GM19452 (cell line): ENCODE measurements around the gene HOXD3.

Experiments
- ATAC-seq: cut with Tn5 transposase; IDR thresholded peaks from one replicate; pipeline ENCODE4 v1.9.1; 2021; ENCODE audit not compliant: unreplicated experiment

Gene HOXD3

DNA sequence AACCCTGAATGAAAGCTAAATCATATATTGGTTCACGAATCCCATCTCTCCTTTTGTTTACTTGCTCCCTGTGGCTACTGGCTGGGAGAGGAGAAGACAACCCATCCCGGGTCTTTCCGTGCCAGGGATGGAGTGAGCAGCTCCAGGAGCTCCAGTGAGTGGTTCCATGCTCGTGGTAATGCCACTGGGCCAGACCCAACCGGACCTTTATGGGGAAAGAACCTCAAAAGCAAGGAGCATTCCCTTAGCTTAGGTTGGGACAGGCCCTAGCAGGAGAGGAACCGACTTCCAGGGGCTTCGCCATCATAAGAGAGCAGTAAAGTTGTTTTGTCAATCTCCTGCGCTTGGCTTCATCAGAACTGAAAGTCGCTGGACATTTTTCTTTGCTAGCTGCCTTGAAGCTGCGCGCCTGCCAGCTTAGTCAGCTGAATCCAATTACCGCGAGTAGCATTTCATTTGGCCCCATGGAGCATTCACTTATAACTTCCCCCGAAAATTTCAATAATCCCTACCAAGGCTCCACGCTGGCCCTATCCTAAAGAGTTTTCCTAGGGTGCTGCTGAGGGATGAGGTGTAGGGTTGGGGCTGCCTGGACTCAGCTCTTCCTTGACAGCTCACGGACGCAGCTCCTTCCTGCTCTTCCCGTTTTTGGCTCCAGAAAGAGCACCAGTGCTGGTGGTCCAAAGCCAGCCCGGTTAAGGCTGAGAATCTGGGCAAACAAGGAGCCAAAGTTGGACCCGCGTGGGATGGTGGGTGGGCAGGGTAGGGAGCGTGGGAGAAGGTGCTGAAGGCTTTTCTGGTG is 4.9 kb downstream of the HOXD3 start:
- no peak for ATAC-seq

DNA sequence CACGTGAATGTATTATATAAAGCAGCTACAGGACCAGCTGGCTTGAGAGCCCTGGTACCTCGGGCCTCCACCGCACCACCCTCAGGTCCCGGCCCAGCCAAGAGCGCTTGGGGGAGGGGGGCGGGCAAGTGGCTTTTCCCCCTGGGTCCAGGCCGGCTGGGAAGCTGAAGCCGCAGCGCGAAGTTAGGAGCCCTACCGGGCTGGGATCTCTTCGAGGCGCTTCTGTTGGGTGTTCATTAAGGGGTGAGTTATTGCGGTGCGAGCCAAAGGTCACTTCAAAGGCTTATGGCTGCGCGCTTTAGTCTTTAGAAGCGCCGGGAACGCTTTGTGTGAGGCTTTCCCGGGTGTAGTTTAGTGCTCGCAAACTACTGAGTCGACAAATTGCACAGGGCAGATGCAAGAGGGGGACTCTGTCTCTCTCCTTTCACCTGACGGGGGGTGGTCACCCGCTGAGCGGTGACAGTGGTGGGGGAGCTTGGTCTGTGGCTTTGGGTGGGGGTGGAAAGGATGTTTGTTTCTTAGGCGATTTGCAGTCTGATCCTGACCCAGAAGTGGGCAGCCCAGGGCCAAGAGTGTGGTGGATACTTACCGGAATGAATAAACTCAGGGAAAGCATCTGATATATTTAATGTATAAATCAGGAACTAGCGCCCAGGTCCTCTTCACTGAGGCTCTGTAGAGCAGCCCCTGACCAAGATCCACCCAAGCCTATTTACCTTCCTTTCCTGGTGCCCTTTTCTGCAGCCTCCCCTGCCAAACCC is 6.0 kb downstream of the HOXD3 start:
- no peak for ATAC-seq

DNA sequence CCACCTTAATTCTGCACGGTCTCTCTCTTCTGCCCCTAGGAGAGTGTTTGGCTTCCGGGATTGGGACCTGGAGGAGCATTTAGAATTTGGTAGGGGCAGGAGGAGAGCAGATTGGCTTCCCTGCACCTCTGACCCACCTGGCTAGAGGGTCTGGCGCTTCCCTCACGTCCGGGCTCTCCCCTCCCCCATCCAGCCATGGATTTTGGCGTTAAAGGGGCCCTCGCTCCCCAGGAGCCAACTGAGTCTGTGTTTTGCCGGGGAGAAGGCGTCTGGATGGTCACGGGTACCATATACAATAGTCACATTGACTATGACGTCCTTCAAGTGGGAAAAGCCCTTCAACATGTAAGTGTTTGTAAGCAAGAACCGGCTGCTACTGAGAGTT is 6.6 kb downstream of the HOXD3 start:
- no peak for ATAC-seq

DNA sequence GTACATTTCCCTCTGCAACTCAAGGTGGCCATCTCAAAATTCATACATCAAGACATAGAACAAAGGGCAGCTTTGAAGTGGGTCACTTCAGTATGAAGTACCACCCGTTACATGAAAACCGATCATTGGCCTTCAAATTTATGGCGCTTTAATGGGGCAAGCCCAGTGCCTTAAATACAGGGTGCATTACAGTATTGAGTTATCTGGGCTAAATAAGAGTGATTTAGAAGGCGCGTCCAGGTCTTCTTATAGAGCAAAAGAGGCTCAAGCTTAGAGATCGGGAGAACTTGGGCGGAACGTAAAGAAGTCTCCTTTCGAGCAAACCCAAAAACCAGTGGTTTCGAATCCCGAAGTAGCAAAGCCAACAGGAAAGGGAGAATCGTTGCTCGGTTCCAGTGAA is 7.1 kb downstream of the HOXD3 start:
- ATAC-seq: no peak

DNA sequence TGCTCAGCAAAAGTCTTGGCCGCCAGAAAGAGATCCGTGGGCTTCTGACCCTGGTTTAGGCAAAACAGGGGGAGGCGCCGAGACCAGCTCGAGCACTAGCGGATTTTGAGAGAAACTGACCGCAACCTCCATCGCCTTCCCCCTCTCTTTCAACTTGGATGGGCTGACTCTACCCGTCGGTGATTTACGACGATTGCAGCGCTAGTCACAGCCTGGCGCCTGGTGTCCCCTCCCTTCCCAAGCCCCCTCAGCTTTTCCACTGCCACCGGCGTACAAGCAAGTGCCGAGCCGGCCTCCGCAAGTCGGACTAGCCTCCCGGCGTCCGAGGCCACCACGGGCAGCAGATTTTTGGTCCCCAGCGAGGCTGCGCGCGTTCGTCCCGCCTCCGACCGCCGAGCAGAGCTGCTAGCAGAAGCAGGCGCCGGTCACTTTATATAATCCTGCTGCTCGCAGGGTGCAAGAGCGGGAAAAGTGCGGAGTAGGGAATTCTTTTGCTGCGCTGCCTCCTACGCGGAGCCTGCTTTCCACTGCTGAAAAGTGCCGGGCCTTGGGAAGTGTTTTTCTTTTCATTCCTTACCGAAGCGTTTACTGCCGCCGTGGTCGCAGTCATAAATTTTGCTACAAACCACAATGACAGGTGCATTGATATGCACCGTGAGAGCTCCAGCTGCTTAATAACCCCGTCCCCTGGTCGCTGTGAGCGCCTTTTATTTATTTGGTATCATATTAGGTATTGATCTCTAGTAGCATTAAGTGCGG is 7.7 kb downstream of the HOXD3 start:
- ATAC-seq: no peak

DNA sequence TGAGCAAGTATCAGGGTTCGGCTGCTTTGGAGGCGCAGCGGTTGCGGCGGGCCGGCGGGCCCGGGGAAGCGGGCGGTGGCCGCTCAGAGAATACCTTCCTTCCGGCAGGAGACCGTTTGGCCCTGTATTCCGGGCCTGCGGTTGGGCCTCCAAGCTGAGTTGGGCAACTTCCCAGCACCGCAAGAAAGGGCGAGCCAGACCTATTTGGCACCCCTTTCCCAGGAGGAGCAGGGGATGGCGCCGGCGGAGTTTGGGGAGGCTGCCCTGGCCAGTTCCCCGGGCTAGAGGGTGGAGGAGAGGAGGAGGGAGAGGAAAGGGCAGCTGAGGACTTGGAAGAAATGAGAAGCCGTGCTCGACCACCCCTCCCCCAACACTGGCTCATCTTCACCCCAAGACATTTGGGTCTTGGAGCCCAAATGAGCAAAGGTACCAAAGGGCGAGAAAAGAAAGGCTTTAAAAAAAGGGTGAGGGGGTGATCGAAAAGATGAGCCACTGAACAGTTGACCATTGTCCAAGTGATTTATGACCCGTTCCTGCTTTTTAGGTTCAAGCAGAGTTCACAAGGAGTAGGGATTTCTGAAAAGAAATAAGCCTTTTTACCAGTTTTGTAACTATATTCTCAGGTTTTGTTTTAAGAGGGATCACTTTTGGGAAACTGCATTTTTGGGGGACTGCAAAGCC is 8.4 kb downstream of the HOXD3 start:
- no peak for ATAC-seq

DNA sequence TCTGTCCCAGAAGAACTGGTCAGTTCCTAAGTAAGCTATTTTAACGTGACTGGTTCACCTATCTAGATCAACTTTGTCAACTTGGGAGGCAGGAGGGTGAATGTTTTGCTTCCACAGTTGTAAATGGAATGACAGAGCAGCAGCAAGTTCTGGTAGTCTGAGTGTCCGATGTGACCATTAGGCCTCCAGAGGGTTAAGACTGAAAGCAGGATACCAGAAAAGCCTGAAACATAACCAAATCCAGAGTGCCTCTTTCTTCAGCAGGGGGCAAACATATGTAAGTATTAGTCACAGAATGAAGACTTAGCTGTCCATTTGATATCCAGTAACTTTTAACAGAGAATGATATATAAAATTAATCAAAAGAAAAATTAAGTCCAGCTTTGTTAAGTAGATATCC is 9.2 kb downstream of the HOXD3 start:
- no peak for ATAC-seq

DNA sequence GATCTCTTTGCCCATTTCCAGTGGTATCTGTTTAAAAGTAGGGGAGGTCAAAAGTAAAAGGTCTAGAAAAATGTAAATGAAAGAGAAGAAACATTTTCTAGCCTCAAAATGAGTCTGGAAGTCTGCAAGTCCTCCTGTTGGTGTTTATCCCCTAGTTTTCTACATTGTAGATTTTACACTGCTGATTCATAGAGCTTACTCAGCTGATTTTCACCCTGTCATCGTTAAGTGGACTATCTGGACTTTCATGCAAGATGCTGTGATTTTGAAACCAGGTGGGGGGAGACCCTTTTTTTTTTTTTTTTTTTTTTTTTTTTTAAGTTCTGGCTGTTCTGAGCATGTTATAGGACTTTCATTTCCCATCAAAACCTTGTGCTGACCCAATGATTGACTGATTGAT is 10.3 kb downstream of the HOXD3 start:
- no peak for ATAC-seq

DNA sequence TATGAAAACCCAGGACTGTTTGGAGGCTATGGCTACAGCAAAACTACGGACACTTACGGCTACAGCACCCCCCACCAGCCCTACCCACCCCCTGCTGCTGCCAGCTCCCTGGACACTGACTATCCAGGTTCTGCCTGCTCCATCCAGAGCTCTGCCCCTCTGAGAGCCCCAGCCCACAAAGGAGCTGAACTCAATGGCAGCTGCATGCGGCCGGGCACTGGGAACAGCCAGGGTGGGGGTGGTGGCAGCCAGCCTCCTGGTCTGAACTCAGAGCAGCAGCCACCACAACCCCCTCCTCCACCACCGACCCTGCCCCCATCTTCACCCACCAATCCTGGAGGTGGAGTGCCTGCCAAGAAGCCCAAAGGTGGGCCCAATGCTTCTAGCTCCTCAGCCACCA is 12.1 kb downstream of the HOXD3 start:
- no peak for ATAC-seq

DNA sequence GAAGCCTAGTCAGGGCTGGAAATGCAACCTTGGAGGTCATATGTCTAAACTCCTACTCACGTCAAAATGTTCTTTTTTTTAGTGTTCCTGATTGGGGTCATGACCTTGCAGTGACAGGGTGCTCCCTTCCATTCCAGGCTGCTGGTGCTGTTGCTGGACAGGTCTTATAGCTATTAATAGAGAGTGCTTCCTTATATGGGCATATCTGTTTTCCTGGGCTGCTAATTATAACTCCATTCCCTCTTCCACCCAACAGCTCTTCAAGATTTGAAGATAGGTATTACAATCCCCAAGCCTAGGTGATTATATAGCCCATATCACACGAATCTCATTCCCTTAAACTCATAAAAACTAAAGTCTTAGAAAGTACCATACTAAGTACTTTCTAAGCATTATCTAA is 12.6 kb downstream of the HOXD3 start:
- ATAC-seq: no peak

DNA sequence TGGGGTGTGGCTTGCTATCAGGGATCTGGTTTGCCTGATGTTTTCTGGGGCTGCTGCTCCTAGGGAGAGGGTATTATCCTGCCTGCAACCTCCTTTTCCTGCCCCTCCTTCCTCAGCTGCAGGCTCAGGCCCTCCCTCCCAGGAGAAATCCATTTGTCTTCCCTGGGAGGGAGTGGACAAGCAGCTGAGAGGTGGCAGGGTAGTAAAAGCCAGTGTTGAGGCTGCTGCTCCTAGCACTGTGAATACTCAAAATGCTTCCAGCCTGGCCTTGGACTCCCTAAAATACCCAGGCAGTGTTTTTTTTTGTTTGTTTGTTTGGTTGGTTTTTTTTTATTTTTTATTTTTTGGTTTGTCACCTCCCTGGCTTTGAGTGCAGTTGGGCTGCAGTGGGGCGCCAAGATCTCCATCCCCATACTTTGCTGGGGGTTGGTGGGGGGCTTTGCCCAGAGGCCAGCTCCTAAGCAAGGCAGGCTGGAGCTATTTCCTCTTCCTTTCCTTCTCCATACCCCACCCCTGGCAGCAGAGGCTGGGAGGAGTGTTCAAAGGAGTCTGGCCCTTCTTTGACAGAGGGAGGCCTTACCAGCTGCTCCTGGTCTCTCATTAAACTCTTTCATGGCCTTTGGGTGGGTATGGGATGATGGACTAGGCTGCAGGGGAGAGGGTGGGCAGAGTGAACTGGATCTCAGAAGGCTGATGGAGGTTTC is 13.6 kb downstream of the HOXD3 start:
- no peak for ATAC-seq

DNA sequence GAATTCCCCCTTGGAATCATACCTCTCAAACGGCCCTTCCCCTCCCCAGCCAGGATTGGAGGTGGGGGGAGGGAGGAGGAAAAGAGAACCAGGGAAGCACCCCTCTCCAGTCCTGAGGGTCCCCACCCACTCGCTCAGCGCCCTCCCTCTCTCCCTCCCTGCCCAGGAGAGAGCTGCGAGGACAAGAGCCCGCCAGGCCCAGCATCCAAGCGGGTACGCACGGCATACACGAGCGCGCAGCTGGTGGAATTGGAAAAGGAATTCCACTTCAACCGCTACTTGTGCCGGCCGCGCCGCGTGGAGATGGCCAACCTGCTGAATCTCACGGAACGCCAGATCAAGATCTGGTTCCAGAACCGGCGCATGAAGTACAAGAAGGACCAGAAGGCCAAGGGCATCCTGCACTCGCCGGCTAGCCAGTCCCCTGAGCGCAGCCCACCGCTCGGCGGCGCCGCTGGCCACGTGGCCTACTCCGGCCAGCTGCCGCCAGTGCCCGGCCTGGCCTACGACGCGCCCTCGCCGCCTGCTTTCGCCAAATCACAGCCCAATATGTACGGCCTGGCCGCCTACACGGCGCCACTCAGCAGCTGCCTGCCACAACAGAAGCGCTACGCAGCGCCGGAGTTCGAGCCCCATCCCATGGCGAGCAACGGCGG is 14.4 kb downstream of the HOXD3 start:
- ATAC-seq: no peak

DNA sequence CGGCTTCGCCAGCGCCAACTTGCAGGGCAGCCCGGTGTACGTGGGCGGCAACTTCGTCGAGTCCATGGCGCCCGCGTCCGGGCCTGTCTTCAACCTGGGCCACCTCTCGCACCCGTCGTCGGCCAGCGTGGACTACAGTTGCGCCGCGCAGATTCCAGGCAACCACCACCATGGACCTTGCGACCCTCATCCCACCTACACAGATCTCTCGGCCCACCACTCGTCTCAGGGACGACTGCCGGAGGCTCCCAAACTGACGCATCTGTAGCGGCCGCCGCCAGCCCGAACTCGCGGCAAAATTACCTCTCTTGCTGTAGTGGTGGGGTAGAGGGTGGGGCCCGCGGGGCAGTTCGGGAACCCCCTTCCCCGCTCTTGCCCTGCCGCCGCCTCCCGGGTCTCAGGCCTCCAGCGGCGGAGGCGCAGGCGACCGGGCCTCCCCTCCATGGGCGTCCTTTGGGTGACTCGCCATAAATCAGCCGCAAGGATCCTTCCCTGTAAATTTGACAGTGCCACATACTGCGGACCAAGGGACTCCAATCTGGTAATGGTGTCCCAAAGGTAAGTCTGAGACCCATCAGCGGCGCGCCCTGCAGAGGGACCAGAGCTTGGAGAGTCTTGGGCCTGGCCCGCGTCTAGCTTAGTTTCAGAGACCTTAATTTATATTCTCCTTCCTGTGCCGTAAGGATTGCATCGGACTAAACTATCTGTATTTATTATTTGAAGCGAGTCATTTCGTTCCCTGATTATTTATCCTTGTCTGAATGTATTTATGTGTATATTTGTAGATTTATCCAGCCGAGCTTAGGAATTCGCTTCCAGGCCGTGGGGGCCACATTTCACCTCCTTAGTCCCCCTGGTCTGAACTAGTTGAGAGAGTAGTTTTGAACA is 15.1 kb downstream of the HOXD3 start:
- ATAC-seq: no peak

DNA sequence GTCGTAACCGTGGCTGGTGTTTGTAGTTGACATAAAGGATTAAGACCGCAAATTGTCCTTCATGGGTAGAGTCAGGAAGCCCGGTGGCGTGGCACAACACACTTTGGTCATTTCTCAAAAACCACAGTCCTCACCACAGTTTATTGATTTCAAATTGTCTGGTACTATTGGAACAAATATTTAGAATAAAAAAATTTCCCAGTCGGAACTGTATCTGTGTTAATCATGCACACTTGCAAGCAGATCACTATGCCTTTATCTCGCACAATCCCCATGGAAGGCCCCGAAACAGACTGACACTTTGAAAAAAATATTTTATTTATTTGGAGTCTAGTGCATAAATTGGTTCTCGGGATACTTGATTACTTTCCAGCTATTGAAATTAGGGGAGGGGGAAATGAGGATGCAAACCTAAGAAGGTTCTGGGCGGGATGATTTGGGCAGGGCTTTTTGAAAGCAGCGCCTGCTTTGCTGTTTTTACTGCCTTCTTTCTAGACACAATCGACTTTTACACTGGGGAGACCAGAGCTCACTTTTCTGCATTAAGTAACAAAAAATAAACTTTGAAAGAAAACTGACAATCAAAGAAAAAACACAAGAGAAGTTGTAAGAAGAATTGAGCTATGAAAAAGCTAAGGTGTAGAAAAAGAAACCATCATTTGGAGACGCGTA is 15.9 kb downstream of the HOXD3 start:
- no peak for ATAC-seq

DNA sequence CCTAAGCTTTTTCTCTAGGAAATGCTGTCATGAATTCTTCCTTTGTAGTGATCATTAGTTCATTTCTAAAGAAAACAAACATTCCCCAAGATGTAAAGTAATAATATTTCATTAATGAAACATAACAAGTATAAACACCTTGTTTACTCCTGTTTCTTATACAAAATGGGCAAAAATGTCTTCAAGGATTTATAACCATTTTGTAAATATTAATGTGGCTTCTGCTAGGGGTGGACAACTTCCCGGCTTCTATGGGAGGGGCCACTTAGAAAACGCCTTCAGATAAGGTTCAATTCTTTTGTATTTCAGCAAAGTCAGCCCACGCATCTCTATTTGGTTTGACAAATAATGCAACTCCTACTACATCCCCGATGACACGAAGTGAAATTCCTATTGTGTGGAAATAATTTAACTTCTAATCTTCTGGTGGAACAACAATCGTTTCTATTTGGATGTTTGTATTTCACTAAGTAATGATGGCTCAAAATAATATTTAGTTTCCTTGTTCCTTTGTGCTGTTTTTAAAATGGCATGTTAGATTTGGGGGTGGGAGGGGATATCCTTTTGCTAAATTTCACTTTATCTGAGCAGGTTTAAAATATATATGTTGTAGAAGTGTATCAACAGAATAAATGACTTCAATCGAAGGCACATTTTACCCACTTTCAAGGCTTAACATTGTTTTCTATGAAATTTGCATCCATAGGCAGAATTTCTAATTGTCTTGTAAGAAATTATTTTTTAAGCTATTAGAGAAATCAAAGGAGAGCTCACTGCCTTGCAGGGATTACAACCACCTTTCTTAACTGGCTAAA is 16.7 kb downstream of the HOXD3 start:
- ATAC-seq: no peak

DNA sequence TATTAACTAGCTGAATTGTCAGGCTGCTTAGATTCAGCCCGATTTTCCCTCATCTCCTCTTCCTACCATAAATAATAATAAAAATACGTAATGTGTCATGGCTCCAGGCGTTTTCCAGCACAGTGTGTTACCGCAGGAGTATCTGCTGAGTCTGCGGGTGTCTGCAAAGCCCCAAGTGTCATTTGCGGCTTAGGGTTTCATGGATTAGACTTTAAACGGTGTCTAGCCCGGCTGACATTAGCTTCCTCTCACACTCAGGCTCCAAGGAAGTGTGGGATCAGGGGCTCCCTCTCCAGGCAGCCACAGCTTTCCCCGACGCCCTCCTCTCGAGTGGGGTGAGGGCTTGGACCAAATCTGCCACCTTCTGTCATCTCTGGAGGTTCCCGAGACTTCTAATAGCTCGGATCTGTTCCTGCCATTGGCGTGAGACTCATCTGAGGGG is 17.3 kb downstream of the HOXD3 start:
- ATAC-seq: no peak

DNA sequence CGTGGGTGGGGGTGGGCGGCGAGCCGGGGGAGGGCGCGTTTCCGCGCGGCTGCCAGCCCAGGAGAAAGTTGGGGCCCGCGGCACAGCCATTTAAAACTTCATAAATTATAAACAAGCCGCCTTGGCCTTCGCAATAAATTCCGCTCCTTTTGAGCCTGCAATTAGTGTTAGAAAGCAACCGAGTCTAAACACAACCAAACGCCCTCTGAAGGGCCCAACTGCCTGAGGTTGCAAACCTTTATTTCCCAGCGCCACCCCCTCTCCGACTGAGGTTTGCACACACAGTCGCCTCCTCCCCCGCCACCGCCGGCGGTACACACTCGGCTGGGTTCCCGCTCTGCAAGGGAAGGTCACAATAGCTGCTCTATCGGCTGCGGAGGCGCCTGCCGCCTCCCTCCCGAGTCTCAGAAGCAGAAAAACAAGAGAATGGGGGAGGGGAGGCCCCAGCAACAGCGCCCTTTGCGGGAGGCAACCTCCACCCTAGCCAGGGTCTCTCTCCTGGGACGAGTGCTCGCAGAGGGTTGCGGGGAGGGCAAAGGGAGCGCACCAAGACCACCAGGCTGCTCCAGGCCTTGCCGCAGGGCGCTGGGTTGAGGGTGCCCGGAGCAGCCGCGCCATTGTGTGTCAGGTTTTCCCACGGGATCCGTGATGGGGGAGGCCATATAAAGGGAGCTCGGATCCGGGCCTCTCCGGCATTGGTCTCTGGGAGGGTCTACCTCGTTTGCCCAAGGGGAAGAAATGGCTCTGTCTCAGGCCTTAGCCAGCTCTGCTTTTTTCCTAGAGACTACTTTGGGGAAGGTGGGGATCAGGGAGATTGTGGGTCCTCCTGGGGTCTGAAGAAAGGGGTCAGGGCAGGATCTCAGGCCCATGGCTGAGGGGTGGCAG is 18.0 kb downstream of the HOXD3 start:
- ATAC-seq: no peak
